Endothelial cell of umbilical vein (primary cell): ENCODE results near the gene MOCS1. TPM values are rescaled to one million over a fixed set of nuclear protein-coding genes. Genes with fewer than 3 reads are reported as not detected.

Experiments
- BruUV-seq: library from RNA; stranded (reverse); fragments of 400-500 nt; replicated peaks from 2 replicates; lab custom pipeline; 2021; lab: Mats Ljungman, UMichigan
- CTCF ChIA-PET: fragments of 300-600, 350-600 bp; sonication (Branson Sonifier 250); formaldehyde crosslinking; loops from one replicate; lab custom pipeline; 2021; ENCODE audit warnings: antibody characterized with exemption, inconsistent platforms; lab: Charles Lee
- POLR2A ChIA-PET: fragments of 300-600, 350-600 bp; sonication (Branson Sonifier 250); formaldehyde crosslinking; loops from one replicate; lab custom pipeline; 2021; ENCODE audit warnings: antibody characterized with exemption, inconsistent platforms; lab: Charles Lee
- DNase-seq: peaks from one replicate; pipeline ENCODE4 v3.0.0-alpha.2; 2011; ENCODE audit warnings: low read depth, low spot score
- FAIRE-seq: peaks from 2 replicates; lab custom pipeline; 2011; peaks lifted over from hg19 to GRCh38; lab: Jason Lieb, UNC
- H2AFZ ChIP-seq: 2 replicates; pipeline ENCODE4 v1.6.0; 2012; ENCODE audit warnings: low read depth, low read length, control low read depth, inconsistent platforms
- H3K27ac ChIP-seq: 2 replicates; pipeline ENCODE4 v1.5.1; 2011; ENCODE audit warnings: low read depth, mild to moderate bottlenecking, control low read depth, low read length, moderate library complexity; ENCODE audit not compliant: insufficient read depth
- H3K27me3 ChIP-seq, 2 experiments: 2 replicates each; pipeline versions ENCODE4 v1.6.0 to v1.6.1; 2011; ENCODE audit warnings: low read length in 2 of 2, mixed read lengths in 1 of 2; ENCODE audit not compliant: control insufficient read depth in 2 of 2, insufficient read depth in 2 of 2
- H3K36me3 ChIP-seq, 2 experiments: 2 replicates in 1 of 2; 3 replicates in 1 of 2; pipeline ENCODE4 v1.5.1; 2011; ENCODE audit warnings: low read length in 2 of 2, mild to moderate bottlenecking in 1 of 2, moderate library complexity in 1 of 2; ENCODE audit not compliant: control insufficient read depth in 2 of 2, insufficient read depth in 2 of 2; ENCODE audit errors: extremely low read depth in 1 of 2
- H3K4me1 ChIP-seq: 3 replicates; pipeline ENCODE4 v1.5.1; 2011; ENCODE audit warnings: mild to moderate bottlenecking, low read length; ENCODE audit not compliant: control insufficient read depth, insufficient read depth; ENCODE audit errors: extremely low read depth
- H3K4me2 ChIP-seq: 2 replicates; pipeline ENCODE4 v1.6.1; 2011; ENCODE audit warnings: low read length, control low read depth, mixed read lengths; ENCODE audit not compliant: insufficient read depth
- H3K4me3 ChIP-seq, 3 experiments: fragments of 200-600 bp in 1 of 3; sonication (generic), shearing (Covaris generic) in 1 of 3; replicated peaks in 1 of 3; 2 replicates each; pipeline ENCODE4 v1.5.1; 2011 to 2016; ENCODE audit warnings: control low read depth in 3 of 3, low read length in 3 of 3, mild to moderate bottlenecking in 2 of 3, inconsistent platforms in 1 of 3, low read depth in 1 of 3, moderate library complexity in 1 of 3; ENCODE audit not compliant: insufficient read depth in 1 of 3
- H3K79me2 ChIP-seq: 2 replicates; pipeline ENCODE4 v1.6.0; 2012; ENCODE audit warnings: low read length, inconsistent platforms; ENCODE audit not compliant: control insufficient read depth, insufficient read depth
- H3K9ac ChIP-seq: replicated peaks from 2 replicates; pipeline ENCODE3; 2011; ENCODE audit warnings: low read length, control low read depth; ENCODE audit not compliant: insufficient read depth; ENCODE audit errors: extremely low read depth
- H3K9me1 ChIP-seq: replicated peaks from 3 replicates; pipeline ENCODE4 v1.6.0; 2011; ENCODE audit warnings: mild to moderate bottlenecking, low read length; ENCODE audit not compliant: control insufficient read depth, insufficient read depth; ENCODE audit errors: extremely low read depth
- H3K9me3 ChIP-seq: replicated peaks from 2 replicates; pipeline ENCODE4 v1.5.1; 2012; ENCODE audit warnings: low read length, inconsistent platforms; ENCODE audit not compliant: control insufficient read depth, insufficient read depth
- H4K20me1 ChIP-seq: replicated peaks from 2 replicates; pipeline ENCODE3; 2011; ENCODE audit warnings: mild to moderate bottlenecking, low read length; ENCODE audit not compliant: control insufficient read depth, insufficient read depth; ENCODE audit errors: extremely low read depth
- CTCF ChIP-seq, 2 donors: IDR thresholded peaks; 1 replicate in 1 of 2; 2 replicates in 1 of 2; pipeline ENCODE4 v1.5.1; 2011; ENCODE audit warnings: low read length in 2 of 2, mild to moderate bottlenecking in 2 of 2, moderate library complexity in 2 of 2, control low read depth in 1 of 2, inconsistent platforms in 1 of 2, low read depth in 1 of 2; ENCODE audit not compliant: insufficient read depth in 1 of 2; ENCODE audit errors: extremely low read depth in 1 of 2
- EZH2 ChIP-seq: IDR thresholded peaks from 2 replicates; pipeline ENCODE4 v1.6.1; 2012; ENCODE audit warnings: borderline replicate concordance, low read depth, mild to moderate bottlenecking, moderate library complexity, low read length, inconsistent platforms; ENCODE audit not compliant: severe bottlenecking
- FOS ChIP-seq: IDR thresholded peaks from 2 replicates; pipeline ENCODE4 v1.6.1; 2011; ENCODE audit warnings: mild to moderate bottlenecking, low read length, moderate library complexity, borderline replicate concordance; ENCODE audit not compliant: insufficient read depth
- GATA2 ChIP-seq: IDR thresholded peaks from 2 replicates; pipeline ENCODE4 v1.7.0; 2011; ENCODE audit warnings: low read depth, mild to moderate bottlenecking, moderate library complexity, mixed read lengths, low read length; ENCODE audit not compliant: insufficient read length, insufficient read depth
- JUN ChIP-seq: IDR thresholded peaks from 2 replicates; pipeline ENCODE4 v1.6.1; 2011; ENCODE audit warnings: borderline replicate concordance, low read depth; ENCODE audit not compliant: insufficient read length, insufficient read depth
- MAX ChIP-seq: IDR thresholded peaks from 2 replicates; pipeline ENCODE4 v1.6.1; 2011; ENCODE audit not compliant: insufficient read depth, insufficient read length
- MYC ChIP-seq: IDR thresholded peaks from one replicate; pipeline ENCODE4 v1.6.1; 2011; ENCODE audit warnings: mild to moderate bottlenecking, low read depth, low read length
- POLR2A ChIP-seq: IDR thresholded peaks from 2 replicates; pipeline ENCODE4 v1.6.1; 2012; ENCODE audit warnings: low read depth, mild to moderate bottlenecking, control low read depth, low read length
- POLR2AphosphoS5 ChIP-seq: IDR thresholded peaks from 2 replicates; pipeline ENCODE4 v1.6.1; 2012; ENCODE audit warnings: low read depth, mild to moderate bottlenecking, control low read depth, low read length, moderate library complexity; ENCODE audit not compliant: insufficient read depth
- dilution Hi-C: fragments of 300-500 bp; cut with MboI; formaldehyde crosslinking; loops from one replicate; pipeline ENCODE4 v1.15.0; 2019; ENCODE audit warnings: low sequenced_read_pairs; ENCODE audit not compliant: extremely low pct_ligation_motif_present
- intact Hi-C: fragments of 100-400 bp; cut with micrococcal nuclease; formaldehyde crosslinking; loops from one replicate; pipeline ENCODE4 v1.10.0; 2022
- polyA plus RNA-seq, 4 experiments: library from polyadenylated mRNA; depleted of rRNA in 3 of 4; stranded (reverse) in 3 of 4; unstranded in 1 of 4; fragments of >200 nt; gene quantifications; 2 replicates each; pipeline versions ENCODE4 v1.2.1 to v1.2.3, GENCODE V29; 2011 to 2012; ENCODE audit warnings: missing spikeins in 1 of 4
- total RNA-seq: library from RNA; stranded (reverse); gene quantifications from 2 replicates; pipeline ENCODE4 v1.2.3, GENCODE V29; 2021

MOCS1 gene
- total and polyA plus RNA-seq, 2 donors (not counting 3 experiments of a cell fraction or from before 2014, with no cell fraction given), result 8.3 to 12.8 TPM

GRCh38 chr6:39951191-39951590, 16.9 kb upstream of the MOCS1 start:
- no peaks in the 10 kb centered on the region for H3K36me3 ChIP-seq
- no peak overlapping the region for H3K4me3 ChIP-seq
- H3K27ac ChIP-seq, result no peak overlapping the region
- no peaks in the 10 kb centered on the region for H3K9me1 ChIP-seq
- H4K20me1 ChIP-seq, result no peaks in the 10 kb centered on the region
- H3K4me1 ChIP-seq, result no peaks in the 10 kb centered on the region
- intact Hi-C loops, result no loop called here
- ChIA-PET POLR2A (no interaction called here), CTCF (no interaction called here)
- H3K9ac ChIP-seq, result no peak overlapping the region
- DNase-seq (no peak), FAIRE-seq (no peak)
- BruUV-seq, result no TSS peak
- no peak overlapping the region for H2AFZ ChIP-seq
- dilution Hi-C loops, result no loop called here
- no peaks in the 10 kb centered on the region for H3K9me3 ChIP-seq
- no peaks in the 10 kb centered on the region for H3K27me3 ChIP-seq
- H3K4me2 ChIP-seq, result no peak overlapping the region
- TF ChIP-seq JUN, result no peak
- TF ChIP-seq CTCF (IDR thresholded peaks at IDR 0.05; ENCODE audit: extremely low read depth in 1 of 2, insufficient read depth in 1 of 2, low read depth in 1 of 2, low read length in 2 of 2), result no peak
- TF ChIP-seq MYC, result no peak
- no peak for TF ChIP-seq MAX
- no peak for TF ChIP-seq EZH2
- no peak for TF ChIP-seq POLR2A
- TF ChIP-seq FOS, result no peak
- TF ChIP-seq POLR2AphosphoS5, result no peak
- no peak for TF ChIP-seq GATA2
- H3K79me2 ChIP-seq, result no peaks in the 10 kb centered on the region
